ENCODE results near the gene VSTM2L.
A peak's percentile ranks its signal among the peaks of the same experiment; 100 is the strongest.

The VSTM2L gene

GRCh38 chr20:37899105-37900045 is 3.6 kb upstream of the VSTM2L start:
- TF ChIP-seq CTCF (IDR thresholded peaks at IDR 0.05; ENCODE audit: borderline replicate concordance, control extremely low read depth, extremely low read depth, insufficient read depth, missing control alignments) = no peak
- DNase-seq (ENCODE audit: low spot score) = no peak
- in situ Hi-C loops (cut with MboI; ENCODE audit: low sequenced_read_pairs, unreplicated experiment) = loop anchor here (25.0 kb wide), 1 partner anchor 313 kb away; no protein-coding TSS in a partner anchor

GRCh38 chr20:37901240-37901639 is 1.7 kb upstream of the VSTM2L start:
- in situ Hi-C loops (cut with MboI; ENCODE audit: low sequenced_read_pairs, unreplicated experiment) = loop anchor here (25.0 kb wide), 1 partner anchor 311 kb away; no protein-coding TSS in a partner anchor
- DNase-seq (ENCODE audit: low spot score) = no peak
- TF ChIP-seq CTCF (IDR thresholded peaks at IDR 0.05; ENCODE audit: borderline replicate concordance, control extremely low read depth, extremely low read depth, insufficient read depth, missing control alignments) = no peak

GRCh38 chr20:37901654-37902503 is 1.0 kb upstream of the VSTM2L start:
- in situ Hi-C loops (cut with MboI; ENCODE audit: low sequenced_read_pairs, unreplicated experiment) = loop anchor here (25.0 kb wide), 1 partner anchor 310 kb away; no protein-coding TSS in a partner anchor
- TF ChIP-seq CTCF (IDR thresholded peaks at IDR 0.05; ENCODE audit: borderline replicate concordance, control extremely low read depth, extremely low read depth, insufficient read depth, missing control alignments) = peak; percentile 73
- peak; percentile 87 for DNase-seq (ENCODE audit: low spot score)

- peak; percentile 61 for TF ChIP-seq CTCF (IDR thresholded peaks at IDR 0.05; ENCODE audit: borderline replicate concordance, control extremely low read depth, extremely low read depth, insufficient read depth, missing control alignments)
- DNase-seq (ENCODE audit: low spot score) = no peak
- in situ Hi-C loops (cut with MboI; ENCODE audit: low sequenced_read_pairs, unreplicated experiment) = loop anchor here (25.0 kb wide), 1 partner anchor 309 kb away; no protein-coding TSS in a partner anchor
These were observed 535 bp downstream of the VSTM2L start for GRCh38 chr20:37903317-37904007.

- no peak for TF ChIP-seq CTCF (IDR thresholded peaks at IDR 0.05; ENCODE audit: borderline replicate concordance, control extremely low read depth, extremely low read depth, insufficient read depth, missing control alignments)
- in situ Hi-C loops (cut with MboI; ENCODE audit: low sequenced_read_pairs, unreplicated experiment) = loop anchor here (25.0 kb wide), 1 partner anchor 308 kb away; no protein-coding TSS in a partner anchor
- DNase-seq (ENCODE audit: low spot score) = no peak
These were observed 1.2 kb downstream of the VSTM2L start for GRCh38 chr20:37904008-37904642.

Data from GM13976 (cell line).